HG02678 (cell line): Measurements from ENCODE around the gene KIT.
A peak's percentile ranks its signal among the peaks of the same experiment; 100 is the strongest.

Source experiments
- ATAC-seq: cut with Tn5 transposase; IDR thresholded peaks from one replicate; pipeline ENCODE4 v1.9.1; 2021; ENCODE audit warnings: mild to moderate bottlenecking, moderate library complexity; ENCODE audit not compliant: unreplicated experiment

The KIT gene

GRCh38 chr4:54695788-54696187 lies 38.0 kb downstream of the KIT start:
- no peak for ATAC-seq

GRCh38 chr4:54696649-54697048 lies 38.9 kb downstream of the KIT start:
- no peak for ATAC-seq

GRCh38 chr4:54700986-54701385 lies 43.2 kb downstream of the KIT start:
- no peak for ATAC-seq

GRCh38 chr4:54703182-54703581 lies 45.4 kb downstream of the KIT start:
- no peak for ATAC-seq

GRCh38 chr4:54707406-54707805 lies 49.6 kb downstream of the KIT start:
- no peak for ATAC-seq

- no peak for ATAC-seq
Observed at GRCh38 chr4:54708339-54709279, 50.9 kb downstream of the KIT start.

GRCh38 chr4:54709400-54709799 lies 51.6 kb downstream of the KIT start:
- ATAC-seq = peak; percentile 73

GRCh38 chr4:54712206-54712605 lies 54.4 kb downstream of the KIT start:
- no peak for ATAC-seq

GRCh38 chr4:54714631-54715030 lies 56.9 kb downstream of the KIT start:
- no peak for ATAC-seq

- ATAC-seq = no peak
Observed at GRCh38 chr4:54716478-54717065, 58.8 kb downstream of the KIT start.

- no peak for ATAC-seq
Observed at GRCh38 chr4:54717694-54718093, 59.9 kb downstream of the KIT start.

- ATAC-seq = no peak
Observed at GRCh38 chr4:54719378-54719777, 61.6 kb downstream of the KIT start.

- ATAC-seq = no peak
Observed at GRCh38 chr4:54723220-54723619, 65.5 kb downstream of the KIT start.

- no peak for ATAC-seq
Observed at GRCh38 chr4:54723820-54724219, 66.1 kb downstream of the KIT start.

- ATAC-seq = peak; percentile 59
Observed at GRCh38 chr4:54726907-54727306, 69.2 kb downstream of the KIT start.

GRCh38 chr4:54727346-54727745 lies 69.6 kb downstream of the KIT start:
- peak; percentile 68 for ATAC-seq

- peak; percentile 33 for ATAC-seq
Observed at GRCh38 chr4:54728368-54728767, 70.6 kb downstream of the KIT start.

- ATAC-seq = no peak
Observed at GRCh38 chr4:54729256-54729655, 71.5 kb downstream of the KIT start.

GRCh38 chr4:54730581-54730980 lies 72.8 kb downstream of the KIT start:
- no peak for ATAC-seq

- no peak for ATAC-seq
Observed at GRCh38 chr4:54731552-54731951, 73.8 kb downstream of the KIT start.

GRCh38 chr4:54731976-54732375 lies 74.2 kb downstream of the KIT start:
- no peak for ATAC-seq

GRCh38 chr4:54737421-54737820 lies 79.7 kb downstream of the KIT start:
- ATAC-seq = no peak
